GM12878 (cell line): ENCODE data around the gene KIRREL2. TPM values are rescaled to one million over a fixed set of nuclear protein-coding genes. Genes with fewer than 3 reads are reported as not detected.
A peak's percentile ranks its signal among the peaks of the same experiment; 100 is the strongest.

Source experiments
- ATAC-seq: fragments of 200-7000 bp; cut with Tn5 transposase; 3 replicates; pipeline ENCODE4 v1.9.1; 2020; ENCODE audit warnings: mild to moderate bottlenecking, moderate library complexity
- BruUV-seq: library from RNA; stranded (reverse); fragments of 400-500 nt; replicated peaks from 2 replicates; lab custom pipeline; 2021; lab: Mats Ljungman, UMichigan
- CTCF ChIA-PET: fragments of 300-600 bp; sonication (Branson Sonifier 250); formaldehyde crosslinking; extraction: SDS; loops from one replicate; lab custom pipeline; 2021; ENCODE audit warnings: inconsistent platforms; lab: Yijun Ruan, JAX
- POLR2A ChIA-PET: fragments of 350-600 bp; formaldehyde crosslinking; extraction: SDS; loops from one replicate; lab custom pipeline; 2021; ENCODE audit warnings: inconsistent platforms; lab: Charles Lee
- RAD21 ChIA-PET: fragments of 300-600 bp; sonication (Branson Sonifier 250); formaldehyde crosslinking; loops from one replicate; lab custom pipeline; 2023; ENCODE audit warnings: antibody characterized with exemption; ENCODE audit not compliant: unreplicated experiment; lab: Charles Lee
- SMC1A ChIA-PET: fragments of 300-600 bp; sonication (Branson Sonifier 250); formaldehyde crosslinking; loops from one replicate; lab custom pipeline; 2023; ENCODE audit not compliant: unreplicated experiment, uncharacterized antibody; lab: Charles Lee
- DNase-seq: peaks from one replicate; pipeline ENCODE4 v3.0.0-alpha.2; 2011; ENCODE audit warnings: low read depth, low spot score
- FAIRE-seq: peaks from 3 replicates; lab custom pipeline; 2011; peaks lifted over from hg19 to GRCh38; lab: Jason Lieb, UNC
- H2AFZ ChIP-seq: 2 replicates; pipeline ENCODE4 v1.6.0; 2011; ENCODE audit warnings: low read depth, low read length, control low read depth; ENCODE audit not compliant: control insufficient read depth
- H3K27ac ChIP-seq: 2 replicates; pipeline ENCODE4 v1.5.1; 2011; ENCODE audit warnings: control low read depth; ENCODE audit not compliant: control insufficient read depth, insufficient read depth
- H3K27me3 ChIP-seq, 2 experiments: replicated peaks in 1 of 2; 2 replicates each; pipeline versions ENCODE4 v1.6.0 to v1.6.1; 2011; ENCODE audit warnings: low read length in 1 of 2; ENCODE audit not compliant: control insufficient read depth in 2 of 2, insufficient read depth in 2 of 2
- H3K36me3 ChIP-seq, 2 experiments: 2 replicates each; pipeline ENCODE4 v1.5.1; 2011; ENCODE audit warnings: low read length in 1 of 2; ENCODE audit not compliant: control insufficient read depth in 2 of 2, insufficient read depth in 2 of 2
- H3K4me1 ChIP-seq: 2 replicates; pipeline ENCODE4 v1.6.1; 2011; ENCODE audit warnings: mild to moderate bottlenecking, low read length, moderate library complexity, mixed read lengths; ENCODE audit not compliant: control insufficient read depth, insufficient read depth
- H3K4me2 ChIP-seq: 2 replicates; pipeline ENCODE4 v1.6.0; 2011; ENCODE audit warnings: control low read depth; ENCODE audit not compliant: control insufficient read depth, insufficient read depth
- H3K4me3 ChIP-seq: fragments of 200-600 bp; sonication (generic); 2 replicates; pipeline ENCODE4 v1.5.1; 2016
- H3K79me2 ChIP-seq: 2 replicates; pipeline ENCODE4 v1.6.0; 2011; ENCODE audit warnings: low read length; ENCODE audit not compliant: control insufficient read depth, insufficient read depth
- H3K9ac ChIP-seq: 2 replicates; pipeline ENCODE4 v1.8.0; 2011; ENCODE audit warnings: low read length, control low read depth, mixed read lengths; ENCODE audit not compliant: control insufficient read depth, insufficient read depth
- H3K9me3 ChIP-seq: replicated peaks from 3 replicates; pipeline ENCODE4 v1.5.1; 2011; ENCODE audit warnings: mild to moderate bottlenecking, low read length; ENCODE audit not compliant: control insufficient read depth, insufficient read depth
- H4K20me1 ChIP-seq: 2 replicates; pipeline ENCODE4 v1.6.0; 2011; ENCODE audit not compliant: control insufficient read depth, insufficient read depth
- CREB1 ChIP-seq: IDR thresholded peaks from 2 replicates; pipeline ENCODE4 v1.6.1; 2012; ENCODE audit warnings: low read depth, mild to moderate bottlenecking, inconsistent platforms
- CTCF ChIP-seq, 3 experiments: IDR thresholded peaks in 2 of 3; conservative IDR thresholded peaks in 1 of 3; 2 replicates each; pipeline ENCODE4 v1.5.1; 2011; ENCODE audit warnings: low read depth in 3 of 3, low read length in 3 of 3, mild to moderate bottlenecking in 3 of 3, control low read depth in 2 of 3, moderate library complexity in 2 of 3, inconsistent platforms in 1 of 3, mixed read lengths in 1 of 3; ENCODE audit not compliant: control insufficient read depth in 2 of 3, insufficient read depth in 1 of 3; ENCODE audit errors: extremely low read depth in 1 of 3
- EED ChIP-seq: sonication (generic); IDR thresholded peaks from 2 replicates; pipeline ENCODE4 v1.6.1; 2016; ENCODE audit warnings: antibody characterized with exemption, low read depth
- ETV6 ChIP-seq, 2 experiments: fragments of 450-650 bp in 1 of 2; IDR thresholded peaks in 1 of 2; conservative IDR thresholded peaks in 1 of 2; 2 replicates each; pipeline ENCODE4 v1.6.1; 2014; ENCODE audit warnings: antibody characterized with exemption in 1 of 2, borderline replicate concordance in 1 of 2, low read depth in 1 of 2, mild to moderate bottlenecking in 1 of 2, moderate library complexity in 1 of 2
- FOXK2 ChIP-seq: fragments of 450-650 bp; IDR thresholded peaks from 2 replicates; pipeline ENCODE4 v1.6.1; 2017; ENCODE audit warnings: mild to moderate bottlenecking, moderate library complexity
- HCFC1 ChIP-seq: fragments of 150-350 bp; IDR thresholded peaks from 2 replicates; pipeline ENCODE4 v1.6.1; 2014; ENCODE audit warnings: low read length
- IRF3 ChIP-seq: fragments of 450-650 bp; IDR thresholded peaks from 2 replicates; pipeline ENCODE4 v1.6.1; 2014; ENCODE audit warnings: mild to moderate bottlenecking
- LARP7 ChIP-seq: fragments of 450-650 bp; IDR thresholded peaks from 2 replicates; pipeline ENCODE4 v1.6.1; 2017; ENCODE audit warnings: mild to moderate bottlenecking
- NKRF ChIP-seq: fragments of 450-650 bp; conservative IDR thresholded peaks from 2 replicates; pipeline ENCODE4 v1.6.1; 2017; ENCODE audit warnings: mild to moderate bottlenecking, moderate library complexity
- NR2C1 ChIP-seq: fragments of 450-650 bp; IDR thresholded peaks from 2 replicates; pipeline ENCODE4 v1.6.1; 2017; ENCODE audit warnings: antibody characterized with exemption, mild to moderate bottlenecking, moderate library complexity
- RAD21 ChIP-seq: IDR thresholded peaks from 2 replicates; pipeline ENCODE4 v1.6.1; 2011; ENCODE audit warnings: mild to moderate bottlenecking, low read depth, low read length, moderate library complexity; ENCODE audit not compliant: insufficient read depth
- RUNX3 ChIP-seq: IDR thresholded peaks from 2 replicates; pipeline ENCODE4 v1.6.1; 2012; ENCODE audit warnings: low read length, inconsistent platforms
- SMAD5 ChIP-seq: IDR thresholded peaks from 2 replicates; pipeline ENCODE4 v1.6.1; 2016; ENCODE audit warnings: antibody characterized with exemption, low read depth
- SP1 ChIP-seq: IDR thresholded peaks from one replicate; pipeline ENCODE4 v1.6.1; 2011; ENCODE audit warnings: low read depth, low read length
- TBL1XR1 ChIP-seq: IDR thresholded peaks from 2 replicates; pipeline ENCODE4 v1.6.1; 2012; ENCODE audit warnings: low read depth, low read length, improper control_type of control experiment
- USF2 ChIP-seq: IDR thresholded peaks from 2 replicates; pipeline ENCODE4 v1.6.1; 2011; ENCODE audit warnings: low read depth, low read length, improper control_type of control experiment, borderline replicate concordance
- ZNF384 ChIP-seq: IDR thresholded peaks from 2 replicates; pipeline ENCODE4 v1.6.1; 2012; ENCODE audit warnings: low read depth, mild to moderate bottlenecking, low read length, improper control_type of control experiment, borderline replicate concordance
- WGBS: methylation state at CpG from one replicate; pipeline ENCODE4 v1.1.6; 2016; ENCODE audit warnings: low lambda C conversion rate; ENCODE audit not compliant: insufficient replicate concordance, insufficient coverage; ENCODE audit errors: missing lambda C conversion rate; 5-methylcytosine and 5-hydroxymethylcytosine counted together
- in situ Hi-C: fragments of 300-500 bp; cut with MboI; formaldehyde crosslinking; loops from 9 replicates; pipeline ENCODE4 v1.14.3; 2018; ENCODE audit warnings: mixed read lengths
- intact Hi-C: fragments of 100-400 bp; cut with micrococcal nuclease; formaldehyde crosslinking; loops from one replicate; pipeline ENCODE4 v1.14.2; 2022; ENCODE audit not compliant: unreplicated experiment
- polyA plus RNA-seq, 11 experiments: library from polyadenylated mRNA; depleted of rRNA in 4 of 11; unstranded in 6 of 11; stranded (reverse) in 5 of 11; fragments of >200 nt; fragmentation: Nextera tagmentation in 4 of 11; fragmentation: Illumina TruSeq in 1 of 11; extraction: Ambion mirVana in 4 of 11; extraction: Trizol in 1 of 11; gene quantifications; 1 replicate in 1 of 11; 2 replicates in 10 of 11; pipeline versions ENCODE4 v1.2.1 to v1.2.3, GENCODE V29; 2011 to 2016; ENCODE audit warnings: inconsistent platforms in 2 of 11, missing spikeins in 2 of 11, low read depth in 1 of 11
- total RNA-seq, 4 experiments: library from RNA; depleted of rRNA in 3 of 4; stranded (reverse); fragments of >200 nt in 3 of 4; fragmentation: Illumina TruSeq in 1 of 4; extraction: Trizol in 1 of 4; gene quantifications; 2 replicates each; pipeline versions ENCODE4 v1.2.1 to v1.2.3, GENCODE V29; 2013 to 2021

Gene KIRREL2
- total and polyA plus RNA-seq, 10 of the 15 experiments (the other 5 are each of a cell fraction or from before 2014, with no cell fraction given) = 0.03 to 0.06 TPM; not detected in 8

- ATAC-seq (peak; percentile 11; the same call in 1 of the 3 replicates), DNase-seq (no peak), FAIRE-seq (no peak)
- ChIA-PET RAD21 (interaction anchor here (1.1 kb wide), 1 partner anchor 29 kb away, joined by 4 read pairs; no protein-coding TSS in a partner anchor), SMC1A (interaction anchor here (0.9 to 7.9 kb wide), 4 partner anchors 10 to 198 kb away, joined by 3 to 68 read pairs (median 5); no protein-coding TSS in a partner anchor), POLR2A (interaction anchor here (1.0 to 1.6 kb wide), 4 partner anchors 11 to 263 kb away, joined by 3 to 8 read pairs (median 4); partner anchors contain the start of genes COX6B1 and NFKBID), CTCF (interaction anchor here (1.0 to 1.7 kb wide), 3 partner anchors 14 to 29 kb away, joined by 4 to 7 read pairs (median 4); no protein-coding TSS in a partner anchor)
- Histone ChIP-seq H3K4me3 (no peak overlapping the region), H3K4me2 (no peak overlapping the region), H3K79me2 (no peaks in the 10 kb centered on the region), H3K9ac (no peak overlapping the region), H3K36me3 (no peaks in the 10 kb centered on the region), H4K20me1 (no peaks in the 10 kb centered on the region), H3K4me1 (peaks cover 65% of the 10 kb centered on the region), H3K27ac (peak overlapping the region; percentile 57; the same call in 1 of the 2 replicates), H3K9me3 (no peaks in the 10 kb centered on the region), H2AFZ (no peak overlapping the region), H3K27me3 (no peaks in the 10 kb centered on the region)
- 32% methylated on average over 3 of the region's 3 CpGs for WGBS
- intact Hi-C loops (no loop called here), in situ Hi-C loops (no loop called here)
- BruUV-seq = no TSS peak
- peak; percentile 33; the same call in 1 of the 2 replicates for TF ChIP-seq RUNX3
- no peak for TF ChIP-seq LARP7
- TF ChIP-seq CREB1 = no peak
- no peak for TF ChIP-seq USF2
- no peak for TF ChIP-seq ETV6 (conservative IDR thresholded peaks at IDR 0.05 in 1 of 2, IDR thresholded peaks at IDR 0.05 in 1 of 2; ENCODE audit: borderline replicate concordance in 1 of 2, low read depth in 1 of 2)
- no peak for TF ChIP-seq FOXK2
- no peak for TF ChIP-seq NR2C1
- peak; percentile 28; the same call in 1 of the 2 replicates for TF ChIP-seq RAD21
- TF ChIP-seq TBL1XR1 = no peak
- TF ChIP-seq EED = no peak
- TF ChIP-seq NKRF = no peak
- TF ChIP-seq HCFC1 = no peak
- 0 out of 6 replicates have a peak, but pooled peaks of 1 of the 3 experiments have one; percentile 12 for TF ChIP-seq CTCF (IDR thresholded peaks at IDR 0.05 in 2 of 3, conservative IDR thresholded peaks at IDR 0.05 in 1 of 3; ENCODE audit: control insufficient read depth in 2 of 3, extremely low read depth in 1 of 3, insufficient read depth in 1 of 3, low read depth in 3 of 3, low read length in 3 of 3)
- TF ChIP-seq SMAD5 = no peak
- TF ChIP-seq SP1 = no peak
- no peak for TF ChIP-seq IRF3
- no peak for TF ChIP-seq ZNF384
Observed at GRCh38 chr19:35911173-35911572, 54.5 kb downstream of the KIRREL2 start.
